COLO668 (cell line): ENCODE measurements around the gene EVX2.

Experiments used
- DNase-seq: peaks from one replicate; lab custom pipeline; 2025; ENCODE audit not compliant: unreplicated experiment; lab: John Stamatoyannopoulos, UW

EVX2 gene

GRCh38 chr2:176067589-176068418 lies 16.0 kb downstream of the EVX2 start:
- no peak for DNase-seq

- no peak for DNase-seq
Measured at GRCh38 chr2:176066645-176067588, 16.8 kb downstream of the EVX2 start.

DNA sequence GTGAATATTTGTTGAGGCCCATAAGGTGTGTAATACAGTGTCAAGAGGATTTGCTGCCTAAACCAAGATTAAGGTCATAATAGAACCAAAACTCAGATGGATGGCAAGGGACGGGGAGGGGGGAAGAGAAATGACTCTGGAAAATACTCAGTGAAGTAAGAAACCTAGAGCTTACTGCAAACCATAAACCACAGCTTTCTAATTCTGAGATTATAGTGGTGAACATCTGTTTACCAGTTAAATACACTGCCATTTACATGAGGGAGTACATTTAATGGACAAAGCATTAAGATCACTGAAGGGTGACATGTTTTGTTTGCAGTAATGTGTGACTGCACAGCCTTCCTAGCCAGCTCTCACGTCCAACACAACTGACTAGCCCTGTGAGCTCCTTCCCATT lies 19.8 kb downstream of the EVX2 start:
- DNase-seq, result peak; percentile 44

DNA sequence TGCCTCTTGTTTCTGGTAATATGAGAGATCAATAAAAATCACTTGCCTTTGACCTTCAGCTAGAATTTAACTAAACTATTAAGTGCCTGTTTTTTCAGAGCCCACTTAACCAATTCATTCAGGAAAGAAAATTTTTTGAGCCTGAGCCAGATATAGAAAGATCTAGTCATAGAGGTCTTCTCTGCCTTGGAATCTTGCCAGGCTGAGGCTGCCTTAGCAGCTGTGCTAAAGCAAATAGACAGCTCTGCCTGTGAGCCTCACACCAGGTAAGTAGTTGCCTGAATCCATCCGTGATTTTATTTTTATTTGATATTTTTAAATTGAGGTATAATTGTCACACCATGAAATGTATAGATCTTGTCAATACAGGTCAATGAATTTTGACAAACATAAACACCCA lies 27.4 kb downstream of the EVX2 start:
- DNase-seq, result peak; percentile 82

- no peak for DNase-seq
Measured at GRCh38 chr2:176039375-176039774, 44.4 kb downstream of the EVX2 start.

- no peak for DNase-seq
Measured at GRCh38 chr2:176038694-176039093, 45.1 kb downstream of the EVX2 start.

- DNase-seq, result no peak
Measured at GRCh38 chr2:176035013-176035691, 48.6 kb downstream of the EVX2 start.

DNA sequence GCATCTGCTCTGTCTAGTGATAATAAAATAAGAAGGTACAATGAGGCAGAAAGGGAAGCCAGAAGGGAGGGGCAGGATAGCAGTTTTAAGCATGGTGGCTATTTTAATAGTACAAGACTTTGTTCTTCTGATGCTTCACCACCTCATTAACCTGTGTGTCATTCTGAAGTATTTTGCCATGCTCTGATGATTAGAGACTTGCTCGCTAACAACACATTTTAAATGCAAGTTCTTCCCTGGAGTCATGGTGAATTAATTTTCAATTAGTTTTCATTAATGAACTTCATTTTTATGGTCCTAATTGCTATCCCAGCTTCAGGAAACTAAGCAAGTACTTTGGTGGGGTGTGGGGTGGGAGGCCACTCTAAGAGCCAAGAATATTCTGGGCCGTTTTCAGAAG lies 56.0 kb downstream of the EVX2 start:
- DNase-seq, result no peak
